C4-2B (cell line): Measurements from ENCODE around the gene PRSS53.

Experiments
- CTCF ChIP-seq: fragments of 450-650 bp; conservative IDR thresholded peaks from 2 replicates; pipeline ENCODE4 v1.5.1; 2017; ENCODE audit warnings: mild to moderate bottlenecking
- ZFX ChIP-seq: fragments of 450-650 bp; IDR thresholded peaks from 2 replicates; pipeline ENCODE4 v1.6.1; 2017

GRCh38 chr16:31114468-31114867, 25.7 kb upstream of the PRSS53 start:
- TF ChIP-seq CTCF: no peak
- TF ChIP-seq ZFX: no peak
